ENCODE results near the gene MRPL58.
"Not testable (repeated sequence)": the region's sequence is repeated elsewhere in the genome, so short reads cannot be mapped to it uniquely, and the experiment has no call there.

Gene MRPL58

GRCh38 chr17:75012346-75013091, at the start of gene MRPL58:
MRPL58 (plus strand) TSS chr17:75012670; CDS start chr17:75012687, 17 bp downstream.
- DNase-seq (ENCODE audit: low read depth): peak; percentile 73

- DNase-seq (ENCODE audit: low read depth): no peak
Observed at GRCh38 chr17:74963656-74964055, 48.8 kb upstream of the MRPL58 start.

- no peak for DNase-seq (ENCODE audit: low read depth)
Observed at GRCh38 chr17:74964246-74964761, 48.2 kb upstream of the MRPL58 start.

GRCh38 chr17:74964988-74965622, 47.4 kb upstream of the MRPL58 start:
- DNase-seq (ENCODE audit: low read depth): no peak

DNA sequence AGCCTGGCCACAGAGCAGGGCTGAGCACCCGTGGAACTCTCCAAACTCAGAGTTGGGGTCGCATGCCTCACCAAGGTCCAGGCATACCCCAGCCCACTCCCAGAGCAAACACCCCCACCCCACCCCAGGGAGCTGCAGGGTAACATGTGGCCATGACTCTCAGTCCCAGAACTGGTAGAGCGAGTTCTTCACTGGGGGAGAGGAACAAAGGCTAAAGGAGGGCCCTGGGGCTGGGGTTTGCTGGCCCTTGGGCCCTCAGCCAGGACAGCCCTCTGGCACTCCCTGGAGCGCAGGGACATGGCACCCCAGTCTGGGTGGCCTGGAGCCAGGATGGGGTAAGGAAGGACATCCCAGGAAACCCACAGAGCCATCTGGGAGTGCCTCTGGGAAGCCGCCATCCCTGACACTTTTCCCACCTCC, 44.1 kb upstream of the MRPL58 start:
- no peak for DNase-seq (ENCODE audit: low read depth)

- not testable (repeated sequence) for DNase-seq (ENCODE audit: low read depth)
Observed at GRCh38 chr17:74969501-74969900, 43.0 kb upstream of the MRPL58 start.

- no peak for DNase-seq (ENCODE audit: low read depth)
Observed at GRCh38 chr17:74970395-74970794, 42.1 kb upstream of the MRPL58 start.

- no peak for DNase-seq (ENCODE audit: low read depth)
Observed at GRCh38 chr17:74971069-74971841, 41.2 kb upstream of the MRPL58 start.

DNA sequence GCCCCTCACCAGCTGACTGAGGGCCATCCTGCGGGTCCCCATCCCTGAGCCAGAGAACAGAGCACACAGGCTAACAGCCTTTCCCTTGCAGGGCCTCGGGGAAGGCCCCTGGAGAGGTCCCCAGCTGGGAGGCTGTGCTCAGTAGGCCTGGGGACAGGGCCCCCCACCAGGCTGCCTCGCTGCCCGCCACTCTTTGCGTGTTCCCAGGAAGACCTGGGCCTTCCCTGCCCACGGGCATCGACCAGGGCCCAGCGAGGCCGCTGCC, 40.7 kb upstream of the MRPL58 start:
- no peak for DNase-seq (ENCODE audit: low read depth)

DNA sequence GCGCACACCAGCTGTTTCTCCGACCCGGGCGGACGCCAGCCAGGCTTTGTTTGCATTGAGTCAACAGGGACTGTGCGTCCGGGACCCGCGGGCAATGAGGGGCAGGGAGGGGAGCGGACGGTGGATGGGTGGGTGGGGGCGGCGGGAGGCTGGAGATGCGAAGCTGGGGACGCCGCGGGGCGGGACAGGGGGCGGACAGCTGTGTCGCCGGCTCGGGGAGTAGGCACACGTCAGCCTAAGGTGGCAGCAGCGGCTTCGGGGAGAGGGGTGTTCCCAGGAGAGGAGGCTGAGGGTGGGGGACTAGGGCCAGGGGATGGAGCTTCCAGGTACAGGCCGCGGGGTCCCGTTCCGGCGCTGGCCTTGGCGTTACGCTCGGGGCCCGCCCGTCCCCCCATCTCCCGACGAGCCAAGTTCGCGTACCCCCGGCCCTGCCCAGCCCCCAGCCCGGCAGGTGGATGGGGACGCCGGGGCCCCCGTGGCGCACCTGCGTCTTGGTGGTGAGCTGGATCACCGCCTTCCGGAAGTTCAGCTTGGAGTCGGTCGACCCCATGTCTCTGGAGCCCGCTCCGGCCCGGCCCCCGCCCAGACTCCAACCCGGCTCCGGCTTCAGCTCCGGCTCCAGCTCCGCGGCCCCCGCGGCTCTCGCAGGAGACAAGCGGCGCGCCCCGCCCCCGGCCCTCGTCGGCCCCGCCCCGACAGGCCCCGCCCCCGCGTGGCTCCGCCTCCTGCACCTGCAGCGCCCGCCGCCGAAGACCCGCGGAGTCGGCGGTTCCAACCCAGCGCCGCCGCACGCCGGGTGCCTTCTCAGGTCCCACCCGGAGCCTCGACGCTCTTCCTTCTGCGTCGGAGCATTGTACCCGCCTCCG, 40.1 kb upstream of the MRPL58 start, which contains the start of gene HID1:
TSS of gene HID1 (minus strand) at position 653 of the 866 bp plus-strand sequence. CDS start at position 550, 103 bp downstream.
- DNase-seq (ENCODE audit: low read depth): no peak

DNA sequence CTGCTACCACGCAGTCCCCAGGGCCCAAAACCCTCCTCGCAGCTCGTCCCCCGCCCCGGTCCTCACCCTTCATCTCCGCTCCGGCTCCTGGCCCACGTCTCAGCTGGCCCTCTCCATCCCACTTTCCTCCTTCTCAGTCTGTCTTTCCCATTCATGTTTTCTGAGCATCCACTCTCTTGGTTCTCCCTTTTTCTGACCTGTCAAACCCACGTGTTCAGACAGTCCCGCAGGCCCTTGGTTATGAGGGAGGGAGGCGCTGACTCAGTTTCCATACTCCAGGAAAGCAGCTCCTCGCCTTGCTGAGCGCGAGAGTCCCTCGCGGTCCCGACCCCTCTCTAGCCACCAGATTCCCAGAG, 39.5 kb upstream of the MRPL58 start:
- DNase-seq (ENCODE audit: low read depth): no peak

GRCh38 chr17:74975943-74976342, 36.5 kb upstream of the MRPL58 start:
- no peak for DNase-seq (ENCODE audit: low read depth)

- no peak for DNase-seq (ENCODE audit: low read depth)
Observed at GRCh38 chr17:74977802-74978201, 34.7 kb upstream of the MRPL58 start.

DNA sequence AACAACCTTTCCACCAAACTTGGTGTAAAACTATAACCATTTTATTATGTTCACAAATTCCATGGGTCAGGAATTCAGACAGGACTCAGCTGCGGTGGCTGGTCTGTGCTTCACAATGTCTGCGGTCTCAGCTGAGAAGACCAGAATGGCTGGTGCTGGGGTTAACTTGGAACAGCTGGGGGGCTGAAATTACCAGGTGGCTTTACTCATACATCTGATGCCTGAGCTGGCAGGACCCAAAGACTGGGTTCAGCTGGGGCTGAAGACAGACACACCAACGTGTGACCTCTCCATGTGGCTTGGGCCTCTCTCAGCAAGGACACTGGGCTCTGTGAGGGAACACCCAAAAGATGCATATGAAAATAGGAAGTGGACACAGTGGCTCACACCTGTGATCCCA, 34.2 kb upstream of the MRPL58 start:
- DNase-seq (ENCODE audit: low read depth): no peak

- DNase-seq (ENCODE audit: low read depth): no peak
Observed at GRCh38 chr17:74979408-74980146, 32.9 kb upstream of the MRPL58 start.

DNA sequence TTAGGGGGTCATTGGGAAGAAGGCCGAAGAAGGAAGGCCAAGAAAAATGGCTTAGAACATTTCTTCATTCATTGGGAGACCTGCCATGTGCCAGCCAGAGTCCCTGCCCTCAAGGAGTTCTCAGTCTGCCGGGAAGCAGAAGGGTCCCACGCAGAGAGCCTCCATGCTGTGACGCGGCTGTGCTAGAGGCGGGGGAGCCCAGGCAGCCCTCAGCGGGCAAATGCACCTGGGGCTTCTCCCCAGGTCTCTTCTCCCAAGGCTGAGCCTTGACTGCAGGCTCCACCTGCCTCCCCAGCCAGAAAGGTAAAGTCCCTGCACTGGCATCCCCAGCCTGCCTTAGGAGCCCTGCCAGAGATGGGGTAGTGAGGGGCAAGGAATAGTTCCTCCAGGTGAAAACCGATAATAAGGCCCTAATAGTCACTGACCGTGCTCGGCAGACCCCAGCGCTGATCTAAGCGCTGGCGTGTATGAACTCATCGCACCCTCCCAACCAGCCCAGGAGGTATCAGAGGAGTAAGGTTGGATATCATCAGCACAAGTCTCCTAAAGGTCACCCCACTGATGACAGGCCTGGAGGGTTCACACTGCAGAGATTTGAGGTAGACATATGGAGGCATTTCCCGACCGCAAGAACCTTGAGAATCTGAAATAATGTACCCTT, 31.0 kb upstream of the MRPL58 start:
- no peak for DNase-seq (ENCODE audit: low read depth)

GRCh38 chr17:74981979-74982662, 30.3 kb upstream of the MRPL58 start:
- no peak for DNase-seq (ENCODE audit: low read depth)

- DNase-seq (ENCODE audit: low read depth): not testable (repeated sequence)
Observed at GRCh38 chr17:74982663-74983313, 29.7 kb upstream of the MRPL58 start.

DNA sequence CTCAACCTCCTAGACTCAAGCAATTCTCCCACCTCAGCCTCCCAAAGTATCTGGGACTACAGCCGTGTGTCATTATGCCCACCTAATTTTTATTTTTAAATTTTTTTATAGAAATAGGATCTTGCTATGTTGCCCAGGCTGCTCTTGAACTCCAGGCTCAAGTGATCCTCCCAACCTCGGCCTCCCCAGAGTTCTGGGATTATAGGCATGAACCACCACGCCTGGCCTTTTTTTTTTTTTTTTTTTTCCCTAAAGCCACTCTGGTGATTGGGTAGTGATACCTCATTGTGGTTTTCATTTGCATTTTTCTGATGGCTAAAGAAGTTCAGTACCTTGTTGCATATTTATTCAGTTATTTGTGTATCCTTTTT, 26.3 kb upstream of the MRPL58 start:
- DNase-seq (ENCODE audit: low read depth): no peak

Measured in fibroblast of the conjunctiva (primary cell).